ENCODE results near the gene CASZ1. TPM values are rescaled to one million over a fixed set of nuclear protein-coding genes. Genes with fewer than 3 reads are reported as not detected.

Gene CASZ1
- polyA plus RNA-seq, 3 donors, result 0.30 to 3.7 (median 0.50) TPM

- Histone ChIP-seq H3K36me3 (replicated peaks in 1 of 2; ENCODE audit: control insufficient read depth in 1 of 2, insufficient read depth in 2 of 2, low read length in 2 of 2) (no peaks in the 10 kb centered on the region), H3K4me1 (ENCODE audit: control insufficient read depth in 1 of 2, insufficient read depth in 2 of 2, low read length in 2 of 2) (no peaks in the 10 kb centered on the region), H3K9me3 (replicated peaks in 1 of 2; ENCODE audit: control insufficient read depth in 1 of 2, insufficient read depth in 1 of 2, low read length in 2 of 2) (no peaks in the 10 kb centered on the region), H3K27ac (ENCODE audit: low read depth in 1 of 2, low read length in 2 of 2) (no peak overlapping the region), H3K79me2 (ENCODE audit: insufficient read depth, low read length) (no peaks in the 10 kb centered on the region), H3K9ac (ENCODE audit: insufficient read depth, low read length, poor library complexity, severe bottlenecking) (no peak overlapping the region), H3K4me3 (replicated peaks in 1 of 3; ENCODE audit: low read depth in 2 of 3, low read length in 3 of 3) (no peak overlapping the region), H3K27me3 (ENCODE audit: control insufficient read depth in 2 of 2, insufficient read depth in 2 of 2, low read length in 2 of 2) (no peaks in the 10 kb centered on the region), H3K4me2 (replicated peaks; ENCODE audit: extremely low read depth, low read length, poor library complexity, severe bottlenecking) (no peak overlapping the region), H2AFZ (ENCODE audit: insufficient read depth, low read depth, low read length, poor library complexity, severe bottlenecking) (no peak overlapping the region), H4K20me1 (ENCODE audit: insufficient read depth, low read length) (no peaks in the 10 kb centered on the region)
- no peak for TF ChIP-seq CTCF (IDR thresholded peaks at IDR 0.05)
- 100% methylated on average over 3 of the region's 12 CpGs for WGBS (ENCODE audit: insufficient coverage)
- H3K9me3 Mint-ChIP-seq, result peaks cover 0 to 2% (median 0%) of the 10 kb centered on the region in 7 donors
- no peaks in the 10 kb centered on the region for H3K4me1 Mint-ChIP-seq
- peaks cover 4 to 16% (median 7%) of the 10 kb centered on the region in 3 donors for H3K27me3 Mint-ChIP-seq (ENCODE audit: low read depth in 3 of 3)
- intact Hi-C loops (cut with micrococcal nuclease), result no loop called here
- no peak for DNase-seq
- no peak overlapping the region for H3K4me3 Mint-ChIP-seq
- H3K27ac Mint-ChIP-seq, result no peak overlapping the region
- H3K36me3 Mint-ChIP-seq, result no peaks in the 10 kb centered on the region
These were observed 89.2 kb downstream of the CASZ1 start for GRCh38 chr1:10707208-10707607.

- Histone ChIP-seq H3K36me3 (replicated peaks in 1 of 2; ENCODE audit: control insufficient read depth in 1 of 2, insufficient read depth in 2 of 2, low read length in 2 of 2) (no peaks in the 10 kb centered on the region), H3K4me2 (replicated peaks; ENCODE audit: extremely low read depth, low read length, poor library complexity, severe bottlenecking) (no peak overlapping the region), H4K20me1 (ENCODE audit: insufficient read depth, low read length) (no peaks in the 10 kb centered on the region), H3K9me3 (replicated peaks in 1 of 2; ENCODE audit: control insufficient read depth in 1 of 2, insufficient read depth in 1 of 2, low read length in 2 of 2) (no peaks in the 10 kb centered on the region), H3K4me3 (replicated peaks in 1 of 3; ENCODE audit: low read depth in 2 of 3, low read length in 3 of 3) (no peak overlapping the region), H3K27ac (ENCODE audit: low read depth in 1 of 2, low read length in 2 of 2) (no peak overlapping the region), H2AFZ (ENCODE audit: insufficient read depth, low read depth, low read length, poor library complexity, severe bottlenecking) (no peak overlapping the region), H3K9ac (ENCODE audit: insufficient read depth, low read length, poor library complexity, severe bottlenecking) (no peak overlapping the region), H3K79me2 (ENCODE audit: insufficient read depth, low read length) (no peaks in the 10 kb centered on the region), H3K27me3 (ENCODE audit: control insufficient read depth in 2 of 2, insufficient read depth in 2 of 2, low read length in 2 of 2) (no peaks in the 10 kb centered on the region), H3K4me1 (ENCODE audit: control insufficient read depth in 1 of 2, insufficient read depth in 2 of 2, low read length in 2 of 2) (no peaks in the 10 kb centered on the region)
- Mint-ChIP-seq H3K27me3 (ENCODE audit: low read depth in 3 of 3) (peaks cover 4 to 16% (median 7%) of the 10 kb centered on the region in 3 donors), H3K27ac (no peak overlapping the region), H3K9me3 (peaks cover 0 to 2% (median 0%) of the 10 kb centered on the region in 7 donors), H3K4me1 (no peaks in the 10 kb centered on the region), H3K4me3 (no peak overlapping the region), H3K36me3 (no peaks in the 10 kb centered on the region)
- intact Hi-C loops (cut with micrococcal nuclease), result no loop called here
- no peak for DNase-seq
- no peak for TF ChIP-seq CTCF (IDR thresholded peaks at IDR 0.05)
- 90% methylated on average over 12 of the region's 16 CpGs for WGBS (ENCODE audit: insufficient coverage)
These were observed 90.0 kb downstream of the CASZ1 start for GRCh38 chr1:10706376-10706913.

Measured in CD14-positive monocyte (primary cell).